ENCODE data around the gene CDC42EP5.

- TF ChIP-seq POLR2AphosphoS5 (IDR thresholded peaks at IDR 0.05; ENCODE audit: low read depth, low read length), result no peak
- TF ChIP-seq SIN3A (IDR thresholded peaks at IDR 0.05; ENCODE audit: borderline replicate concordance, insufficient read depth, low read length), result no peak
Observed at GRCh38 chr19:54435551-54436016, 37.5 kb downstream of the CDC42EP5 start.
